MCF 10A (cell line): ENCODE results near the gene DDX27. TPM values are rescaled to one million over a fixed set of nuclear protein-coding genes. Genes with fewer than 3 reads are reported as not detected.

Source experiments
- BruUV-seq: library from RNA; stranded (reverse); fragments of 400-500 nt; replicated peaks from 2 replicates; lab custom pipeline; 2021; lab: Mats Ljungman, UMichigan
- CTCF ChIA-PET: fragments of 300-600 bp; sonication (Branson Sonifier 250); formaldehyde crosslinking; extraction: SDS; loops from one replicate; lab custom pipeline; 2021; ENCODE audit warnings: antibody characterized with exemption, inconsistent platforms; lab: Yijun Ruan, JAX
- POLR2A ChIA-PET: fragments of 300-600, 350-650 bp; sonication (Branson Sonifier 250); formaldehyde crosslinking; extraction: SDS; loops from one replicate; lab custom pipeline; 2020; ENCODE audit warnings: antibody characterized with exemption, inconsistent platforms; lab: Yijun Ruan, JAX
- DNase-seq: peaks from one replicate; pipeline ENCODE4 v3.0.0-alpha.2; 2018; ENCODE audit not compliant: unreplicated experiment
- H3K27ac Mint-ChIP-seq: one replicate; pipeline ENCODE4 v1.8.0; 2022; ENCODE audit warnings: mild to moderate bottlenecking, low read depth, mixed read lengths; ENCODE audit not compliant: unreplicated experiment
- H3K27me3 Mint-ChIP-seq: one replicate; pipeline ENCODE4 v1.8.0; 2022; ENCODE audit warnings: mixed read lengths; ENCODE audit not compliant: insufficient read depth, unreplicated experiment
- H3K36me3 Mint-ChIP-seq: one replicate; pipeline ENCODE4 v1.8.0; 2022; ENCODE audit warnings: mild to moderate bottlenecking, moderate library complexity, mixed read lengths; ENCODE audit not compliant: insufficient read depth, unreplicated experiment
- H3K4me1 Mint-ChIP-seq: one replicate; pipeline ENCODE4 v1.8.0; 2022; ENCODE audit warnings: mixed read lengths; ENCODE audit not compliant: insufficient read depth, unreplicated experiment
- H3K4me3 Mint-ChIP-seq: one replicate; pipeline ENCODE4 v1.8.0; 2022; ENCODE audit warnings: mild to moderate bottlenecking, moderate library complexity, mixed read lengths; ENCODE audit not compliant: unreplicated experiment
- H3K9me3 Mint-ChIP-seq: one replicate; pipeline ENCODE4 v1.8.0; 2022; ENCODE audit warnings: mixed read lengths; ENCODE audit not compliant: unreplicated experiment
- CTCF ChIP-seq: fragments of 200-600 bp; IDR thresholded peaks from one replicate; pipeline ENCODE4 v1.8.0; 2022; ENCODE audit warnings: antibody characterized with exemption, mild to moderate bottlenecking; ENCODE audit not compliant: unreplicated experiment
- intact Hi-C: fragments of 100-400 bp; cut with micrococcal nuclease; formaldehyde crosslinking; loops from 2 replicates; pipeline ENCODE4 v1.14.1; 2022
- total RNA-seq: library from RNA; stranded (reverse); gene quantifications from 2 replicates; pipeline ENCODE4 v1.2.3, GENCODE V29; 2022

The DDX27 gene
- total RNA-seq, 1 experiment from 2014 or later, result 56.4 TPM

GRCh38 chr20:49185071-49185761 lies 34.0 kb upstream of the DDX27 start:
- H3K27ac Mint-ChIP-seq, result no peak overlapping the region
- H3K27me3 Mint-ChIP-seq, result no peaks in the 10 kb centered on the region
- POLR2A ChIA-PET, result interaction anchor here (1.1 to 7.5 kb wide), 3 partner anchors 10 to 32 kb away, joined by 3 to 150 read pairs (median 3); partner anchors contain the start of gene DDX27
- no TSS peak for BruUV-seq
- no peaks in the 10 kb centered on the region for H3K9me3 Mint-ChIP-seq
- CTCF ChIA-PET, result interaction anchor here (0.9 to 2.3 kb wide), 2 partner anchors 32 to 42 kb away, joined by 3 to 6 read pairs; no protein-coding TSS in a partner anchor
- TF ChIP-seq CTCF, result no peak
- DNase-seq, result no peak
- peaks cover 12% of the 10 kb centered on the region for H3K36me3 Mint-ChIP-seq
- H3K4me3 Mint-ChIP-seq, result peak overlapping the region; percentile 38
- H3K4me1 Mint-ChIP-seq, result peaks cover 6% of the 10 kb centered on the region
- intact Hi-C loops, result no loop called here

- BruUV-seq, result TSS peak; percentile 35
- peak; percentile 68 for DNase-seq
- CTCF ChIA-PET, result interaction anchor here (0.5 to 1.0 kb wide), 7 partner anchors 8 to 167 kb away, joined by 3 to 4 read pairs (median 4); no protein-coding TSS in a partner anchor
These were observed 32.5 kb upstream of the DDX27 start for GRCh38 chr20:49186535-49187329.

GRCh38 chr20:49187330-49187850 lies 31.8 kb upstream of the DDX27 start:
- CTCF ChIA-PET, result interaction anchor here (0.5 to 1.0 kb wide), 9 partner anchors 23 to 708 kb away, joined by 3 to 6 read pairs (median 3); partner anchors contain the start of gene DDX27
- no peak for TF ChIP-seq CTCF
- Mint-ChIP-seq H3K4me3 (peak overlapping the region; percentile 83), H3K9me3 (no peaks in the 10 kb centered on the region), H3K27me3 (no peaks in the 10 kb centered on the region), H3K27ac (peak overlapping the region; percentile 75), H3K36me3 (peaks cover 12% of the 10 kb centered on the region), H3K4me1 (peaks cover 6% of the 10 kb centered on the region)
- no peak for DNase-seq
- intact Hi-C loops, result no loop called here
- POLR2A ChIA-PET, result interaction anchor here (0.6 to 7.5 kb wide), 28 partner anchors 8 to 749 kb away, joined by 3 to 150 read pairs (median 4); partner anchors contain the start of genes ARFGEF2, DDX27, SPATA2 and ZNFX1
- BruUV-seq, result no TSS peak

More at GRCh38 chr20:49186535-49187329, 32.5 kb upstream of the DDX27 start:
- peak overlapping the region; percentile 83 for H3K4me3 Mint-ChIP-seq
- peaks cover 12% of the 10 kb centered on the region for H3K36me3 Mint-ChIP-seq
- H3K9me3 Mint-ChIP-seq, result no peaks in the 10 kb centered on the region
- TF ChIP-seq CTCF, result no peak
- H3K4me1 Mint-ChIP-seq, result peaks cover 6% of the 10 kb centered on the region
- intact Hi-C loops, result no loop called here
- POLR2A ChIA-PET, result interaction anchor here (0.7 to 7.5 kb wide), 23 partner anchors 10 to 750 kb away, joined by 3 to 150 read pairs (median 4); partner anchors contain the start of genes ARFGEF2, DDX27, SPATA2 and ZNFX1
- H3K27ac Mint-ChIP-seq, result peak overlapping the region; percentile 75
- no peaks in the 10 kb centered on the region for H3K27me3 Mint-ChIP-seq
